ENCODE measurements around the gene DUSP16.
A peak's percentile ranks its signal among the peaks of the same experiment; 100 is the strongest.

Gene DUSP16

DNA sequence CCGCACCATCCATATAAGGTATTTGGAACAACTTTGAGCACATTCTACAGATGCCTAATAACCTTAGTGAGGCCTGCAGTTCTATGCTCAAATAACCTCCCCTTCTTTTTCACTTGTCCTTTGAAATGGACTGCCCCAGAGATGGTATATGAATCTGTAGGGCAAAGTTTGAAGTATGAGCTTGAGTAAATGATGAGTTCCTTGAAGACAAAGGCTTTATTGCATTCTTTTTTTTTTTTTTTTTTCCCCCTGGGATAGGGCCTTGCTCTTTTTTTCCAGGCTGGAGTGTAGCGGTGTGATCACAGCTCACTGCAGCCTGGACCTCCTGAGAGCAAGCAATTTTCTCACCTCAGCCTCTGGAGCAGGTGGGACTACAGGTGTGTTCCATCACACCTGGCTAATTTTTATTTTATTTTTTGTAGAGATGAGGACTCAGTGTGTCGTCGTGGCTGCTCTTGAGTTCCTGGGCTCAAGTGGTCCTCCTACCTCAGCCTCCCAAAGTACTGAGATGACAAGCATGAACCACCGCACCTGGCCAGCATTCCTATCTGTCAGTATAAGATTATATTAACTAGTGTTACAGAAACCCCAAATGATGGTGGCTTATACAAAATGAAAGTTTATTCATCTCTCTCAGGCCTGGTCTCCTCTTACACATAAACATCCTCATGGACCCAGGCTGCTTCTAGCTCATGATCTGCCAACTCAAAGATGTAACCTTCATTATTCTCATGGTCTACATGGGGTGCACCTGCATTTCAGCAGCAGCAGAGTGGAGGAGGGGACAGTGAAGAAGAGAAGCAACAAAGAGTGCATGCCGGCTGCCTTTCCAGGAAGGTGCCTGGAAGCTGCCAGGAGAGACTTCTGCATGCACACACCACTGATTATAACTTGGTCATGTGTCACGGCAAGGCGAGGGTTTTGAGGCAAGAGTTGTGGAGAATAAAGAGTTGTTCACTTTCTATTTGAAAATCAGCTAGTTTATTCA lies 101.4 kb downstream of the DUSP16 start:
- no peak for DNase-seq

GRCh38 chr12:12456637-12457036 lies 106.0 kb downstream of the DUSP16 start:
- DNase-seq = no peak

DNA sequence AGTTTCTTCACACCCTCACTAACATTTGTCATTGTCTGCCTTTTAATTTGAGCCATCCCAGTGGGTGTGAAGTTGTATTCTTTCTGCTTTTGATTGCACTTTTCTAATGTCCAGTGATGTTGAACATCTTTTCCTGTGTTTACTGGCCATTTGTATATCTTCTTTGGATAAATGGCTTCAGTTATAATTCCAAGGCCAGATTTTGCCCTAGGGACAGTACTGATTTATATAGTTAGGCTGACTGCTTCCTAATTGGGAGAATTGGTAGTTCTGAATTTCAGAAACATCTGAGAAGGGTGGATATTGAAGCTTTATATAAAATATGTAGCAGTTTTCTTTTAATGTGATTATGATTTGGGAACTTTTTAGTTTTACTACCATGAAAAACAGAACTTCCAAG lies 108.3 kb downstream of the DUSP16 start:
- DNase-seq = no peak

DNA sequence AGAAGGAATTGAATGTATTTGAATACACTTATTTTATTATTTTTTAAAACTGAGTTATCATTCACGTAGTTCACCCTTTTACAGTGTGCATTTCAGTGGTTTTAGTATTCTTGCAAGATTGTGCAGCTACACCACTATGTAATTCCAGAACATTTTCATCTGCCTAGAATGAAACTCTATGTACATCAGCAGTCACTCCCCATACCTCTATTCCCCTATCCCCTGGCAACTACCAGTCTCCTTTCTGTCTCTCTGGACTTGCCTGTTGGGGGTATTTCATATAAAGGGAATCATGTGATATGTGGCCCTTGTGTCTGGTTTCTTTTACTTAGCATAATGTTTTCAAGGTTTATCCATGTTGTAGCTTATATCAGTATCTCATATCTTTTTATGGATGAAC lies 109.0 kb downstream of the DUSP16 start:
- no peak for DNase-seq

- no peak for DNase-seq
Observed at GRCh38 chr12:12452326-12452902, 110.2 kb downstream of the DUSP16 start.

- no peak for DNase-seq
Observed at GRCh38 chr12:12451098-12451497, 111.6 kb downstream of the DUSP16 start.

DNA sequence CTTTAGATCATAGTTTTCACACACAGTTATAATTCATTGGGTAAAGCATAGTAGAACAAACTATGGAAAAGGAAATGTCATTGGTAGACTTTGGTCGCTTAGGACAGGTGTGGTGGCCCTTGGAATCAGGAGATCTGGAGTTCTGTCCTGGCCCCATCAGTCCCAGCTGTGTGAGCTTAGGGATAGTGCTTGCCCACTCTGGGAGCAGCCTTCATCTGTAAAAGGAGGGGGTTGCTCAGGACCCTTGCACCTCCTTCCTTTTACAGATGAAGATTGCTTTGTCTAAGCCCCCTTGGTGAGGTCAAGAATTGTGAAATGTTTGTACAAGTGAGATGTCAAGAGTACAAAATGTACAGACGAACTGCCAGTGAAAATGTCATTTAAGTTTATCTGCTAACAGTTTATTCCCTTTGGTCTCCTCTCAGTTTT lies 112.6 kb downstream of the DUSP16 start:
- no peak for DNase-seq

DNA sequence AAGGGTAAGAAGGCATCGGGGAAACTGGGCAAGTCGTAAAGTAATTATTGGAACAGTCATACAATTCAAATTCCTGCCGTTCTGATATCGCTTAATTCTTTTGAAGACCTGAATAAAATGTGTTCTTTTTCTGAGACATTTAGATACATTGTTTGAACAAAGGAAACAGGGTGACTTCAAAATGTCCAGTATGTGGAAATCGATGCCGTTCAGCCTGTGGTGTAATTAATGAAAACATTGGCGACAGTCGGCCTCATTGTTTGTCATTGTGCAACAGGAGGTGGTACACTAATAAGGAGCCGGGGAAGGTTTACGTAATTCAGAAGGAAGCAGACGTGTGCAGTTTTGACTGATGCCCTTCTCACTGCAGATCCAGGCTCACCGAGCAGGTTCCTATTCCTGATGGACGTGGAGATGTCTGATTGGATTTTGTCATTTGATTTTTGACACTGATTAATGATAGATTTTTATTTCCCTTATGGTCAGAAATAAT lies 113.1 kb downstream of the DUSP16 start:
- peak; percentile 30 for DNase-seq

GRCh38 chr12:12447837-12448236 lies 114.8 kb downstream of the DUSP16 start:
- DNase-seq = no peak

DNA sequence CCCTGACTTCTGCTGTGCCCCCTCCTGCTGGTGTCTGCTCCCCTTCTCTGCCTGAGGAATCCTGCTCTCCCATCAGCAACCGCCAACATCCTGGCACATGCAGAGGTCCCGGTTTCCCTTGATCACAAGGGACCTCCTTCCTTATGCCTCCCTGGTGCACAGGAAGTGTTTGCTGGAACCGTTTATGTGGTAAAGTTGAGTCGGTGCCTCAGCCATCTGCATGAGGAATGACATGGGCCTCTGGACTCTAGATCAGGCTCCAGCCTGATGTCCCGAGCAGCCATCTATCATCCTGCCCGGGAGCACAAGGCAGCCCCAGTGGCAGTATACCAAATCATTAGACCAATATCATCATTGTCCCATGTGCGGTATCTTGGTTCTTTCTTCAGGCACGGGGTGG lies 115.4 kb downstream of the DUSP16 start:
- DNase-seq = no peak

DNA sequence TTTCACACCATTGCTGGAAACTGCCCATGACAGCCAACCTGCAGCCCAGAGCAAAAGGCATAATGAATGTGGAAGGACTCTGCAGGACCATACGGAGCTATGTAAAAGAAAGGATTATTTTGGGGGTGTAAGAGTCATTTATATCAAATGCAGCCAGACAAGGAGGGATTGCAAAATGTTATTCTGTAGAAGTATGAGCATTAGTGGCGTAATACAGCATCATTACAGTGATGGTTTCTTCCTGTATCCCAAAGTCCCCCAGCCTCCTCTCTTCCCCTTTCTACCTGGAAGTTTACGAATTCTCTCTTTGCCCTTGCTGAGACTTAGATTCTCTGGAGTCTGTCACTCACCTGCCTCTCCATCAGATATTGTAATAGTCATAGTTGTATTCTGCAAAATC lies 115.9 kb downstream of the DUSP16 start:
- no peak for DNase-seq

- no peak for DNase-seq
Observed at GRCh38 chr12:12445882-12446181, 116.8 kb downstream of the DUSP16 start.

- no peak for DNase-seq
Observed at GRCh38 chr12:12445165-12445881, 117.3 kb downstream of the DUSP16 start.

GRCh38 chr12:12443431-12443878 lies 119.2 kb downstream of the DUSP16 start:
- no peak for DNase-seq

DNA sequence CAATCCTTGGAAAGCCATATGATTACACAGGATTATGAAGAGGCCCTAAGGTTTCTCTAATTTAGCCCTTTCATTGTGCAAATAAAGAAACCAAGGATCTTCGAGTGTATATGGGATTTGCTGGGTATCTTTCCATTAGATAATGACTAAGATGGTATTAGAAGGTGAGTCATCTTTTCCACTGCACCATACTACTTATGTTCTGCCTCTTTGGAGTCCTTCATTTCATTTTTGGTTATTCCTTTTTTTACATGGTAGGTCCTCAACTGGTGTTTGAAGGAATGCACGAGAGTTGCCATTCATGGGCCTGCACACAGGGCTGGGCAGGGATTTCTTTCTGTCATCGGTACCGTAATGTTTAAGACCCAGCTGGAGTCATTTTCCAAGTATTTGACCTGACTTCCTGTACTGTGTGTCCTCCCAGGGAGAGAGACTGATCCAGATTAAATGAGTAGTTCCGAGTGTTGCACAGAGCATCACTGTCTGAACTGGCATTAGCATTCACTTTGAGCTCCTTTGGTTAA lies 120.1 kb downstream of the DUSP16 start:
- DNase-seq = no peak

DNA sequence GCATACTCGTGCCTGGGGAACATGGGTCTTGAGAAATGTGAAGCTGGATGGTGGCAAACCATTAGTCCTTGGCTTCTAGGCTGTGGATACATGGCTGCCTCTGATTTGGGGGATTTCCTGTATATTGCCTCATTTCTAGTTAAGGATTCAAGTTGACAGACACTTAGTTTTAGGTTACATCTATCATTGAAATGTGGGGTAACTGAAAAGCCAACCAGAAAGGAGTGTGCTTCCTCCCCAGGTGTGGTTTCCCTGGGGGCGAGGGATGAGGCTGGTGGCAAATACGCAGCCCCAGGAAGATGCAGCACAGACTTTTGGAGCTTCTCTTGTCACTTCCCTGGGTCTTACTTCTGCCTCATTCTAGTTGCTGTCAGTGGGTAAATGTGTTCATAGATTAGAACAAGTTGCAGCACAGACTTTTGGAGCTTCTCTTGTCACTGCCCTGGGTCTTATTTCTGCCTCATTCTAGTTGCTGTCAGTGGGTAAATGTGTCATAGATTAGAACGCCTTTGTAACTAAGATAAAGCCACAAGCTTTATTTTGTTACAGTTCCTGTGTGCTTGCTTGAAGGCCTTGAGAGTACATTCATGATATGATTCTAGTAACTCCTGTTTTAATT lies 120.7 kb downstream of the DUSP16 start:
- DNase-seq = no peak

GRCh38 chr12:12441429-12441807 lies 121.2 kb downstream of the DUSP16 start:
- DNase-seq = peak; percentile 79

DNA sequence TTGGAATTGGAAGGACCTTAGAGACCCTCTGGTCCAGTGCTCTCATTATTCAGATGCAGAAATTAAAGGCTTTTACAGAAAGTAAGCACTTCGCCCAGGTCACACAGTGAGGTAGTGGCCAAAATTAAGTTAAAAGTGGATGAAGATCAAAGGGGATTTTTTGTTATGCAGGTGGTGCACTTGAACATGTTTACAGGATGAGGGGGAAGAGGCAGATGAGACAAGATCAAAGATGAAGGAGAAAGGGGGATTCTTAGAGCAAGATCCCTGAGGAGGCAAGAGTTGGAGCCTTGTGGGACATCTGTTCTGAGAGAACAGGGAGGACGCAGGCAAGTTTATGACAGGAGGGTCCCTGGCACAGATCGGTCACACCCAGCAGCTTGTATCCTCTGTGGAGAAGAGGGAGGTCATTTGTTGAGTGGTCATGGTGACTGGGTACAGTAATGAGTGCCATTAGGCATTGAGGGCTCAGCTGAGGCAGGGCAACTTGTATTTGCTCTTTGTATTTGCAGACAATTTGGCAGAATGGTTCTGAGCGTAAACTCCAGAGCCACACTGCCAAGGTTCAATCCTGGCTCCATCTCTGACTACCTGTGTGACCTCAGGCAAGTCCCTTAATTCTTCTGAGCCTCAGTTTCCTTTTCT lies 121.8 kb downstream of the DUSP16 start:
- DNase-seq = peak; percentile 80

DNA sequence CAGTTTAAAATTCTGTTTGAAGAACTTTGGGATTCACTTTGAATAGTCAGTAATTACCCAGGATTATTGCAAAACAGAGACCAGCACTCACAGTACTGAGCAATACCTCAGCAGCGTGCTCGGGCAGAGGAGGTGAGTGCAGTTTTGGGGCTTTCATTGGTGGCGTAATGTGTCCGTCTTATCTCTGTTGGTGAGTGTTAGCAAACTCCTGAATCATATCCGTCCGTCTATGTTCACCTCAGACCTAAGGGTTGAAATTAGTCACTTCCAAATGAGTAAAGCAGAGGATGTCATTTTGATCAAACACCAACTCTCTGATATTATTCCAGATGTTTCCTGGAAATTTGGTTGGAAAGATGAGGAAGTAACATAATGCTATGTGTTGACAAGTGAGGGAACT lies 123.0 kb downstream of the DUSP16 start:
- no peak for DNase-seq

DNA sequence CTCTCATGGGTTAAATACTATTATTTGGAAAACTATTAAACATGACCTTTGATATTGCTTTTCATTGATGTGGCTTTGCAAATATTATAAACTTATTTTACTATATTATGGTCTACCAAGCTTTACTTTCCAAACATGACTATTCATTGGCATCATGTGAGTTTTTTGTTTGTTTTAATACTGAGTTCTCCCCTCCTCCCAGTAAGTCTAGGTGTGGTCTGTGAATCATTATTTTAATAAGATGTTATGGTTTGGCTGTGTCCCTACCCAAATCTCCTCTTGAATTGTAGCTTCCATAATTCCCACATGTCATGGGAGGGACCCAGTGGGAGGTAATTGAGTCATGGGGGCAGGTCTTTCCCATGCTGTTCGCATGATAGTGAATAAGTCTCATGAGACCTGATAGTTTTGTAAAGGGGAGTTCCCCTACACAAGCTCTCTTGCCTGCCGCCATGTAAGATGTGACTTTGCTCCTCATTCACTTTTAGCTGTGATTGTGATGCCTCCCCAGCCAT lies 125.8 kb downstream of the DUSP16 start:
- DNase-seq = no peak

- no peak for DNase-seq
Observed at GRCh38 chr12:12433203-12433731, 129.4 kb downstream of the DUSP16 start.

GRCh38 chr12:12432364-12432763 lies 130.3 kb downstream of the DUSP16 start:
- DNase-seq = no peak

Measured in NCI-H1436 treated with DMSO at 0.1 percent for 48 hours (cell line).